ENCODE results near the gene PCMT1. TPM values are rescaled to one million over a fixed set of nuclear protein-coding genes. Genes with fewer than 3 reads are reported as not detected.
A peak's percentile ranks its signal among the peaks of the same experiment; 100 is the strongest.

The PCMT1 gene
- total and polyA plus RNA-seq, 2 of the 13 experiments (the other 11 are each of a cell fraction or from before 2014, with no cell fraction given): 112 to 169 TPM

- TF ChIP-seq SIN3B (IDR thresholded peaks at IDR 0.05; ENCODE audit: low read length): no peak; the same call in 1 of the 2 replicates
- TF ChIP-seq ZNF251 (CRISPR knock-in tag; IDR thresholded peaks at IDR 0.05): no peak
- peak; percentile 87; the same call in 1 of the 2 replicates for TF ChIP-seq PRDM10 (CRISPR knock-in tag; IDR thresholded peaks at IDR 0.05; ENCODE audit: low read depth)
- TF ChIP-seq PHB2 (IDR thresholded peaks at IDR 0.05; ENCODE audit: partially characterized antibody): no peak
- TF ChIP-seq ZBTB7B (CRISPR knock-in tag; IDR thresholded peaks at IDR 0.05): peak; percentile 53; the same call in 1 of the 2 replicates
- no peak for TF ChIP-seq ZSCAN25 (CRISPR knock-in tag; IDR thresholded peaks at IDR 0.05)
- TF ChIP-seq ZFP1 (CRISPR knock-in tag; IDR thresholded peaks at IDR 0.05): no peak
- TF ChIP-seq HNRNPUL1 (IDR thresholded peaks at IDR 0.05; ENCODE audit: low read depth, low read length): no peak
- TF ChIP-seq ZNF431 (CRISPR knock-in tag; IDR thresholded peaks at IDR 0.05; ENCODE audit: borderline replicate concordance, low read depth): no peak
- no peak for TF ChIP-seq ATF1 (CRISPR knock-in tag; IDR thresholded peaks at IDR 0.05)
- TF ChIP-seq ZNF672 (CRISPR knock-in tag; IDR thresholded peaks at IDR 0.05): no peak
- no peak for TF ChIP-seq ZHX1 (CRISPR knock-in tag; IDR thresholded peaks at IDR 0.05; ENCODE audit: low read depth)
- no peak for TF ChIP-seq ZNF205 (CRISPR knock-in tag; IDR thresholded peaks at IDR 0.05)
- no peak for TF ChIP-seq RBAK (CRISPR knock-in tag; IDR thresholded peaks at IDR 0.05)
- TF ChIP-seq ZNF496 (CRISPR knock-in tag; IDR thresholded peaks at IDR 0.05; ENCODE audit: insufficient replicate concordance): no peak
- no peak for TF ChIP-seq CHD2 (IDR thresholded peaks at IDR 0.05; ENCODE audit: low read depth, low read length)
- TF ChIP-seq SMAD9 (CRISPR knock-in tag; IDR thresholded peaks at IDR 0.05): no peak
- no peak for TF ChIP-seq RBM39 (IDR thresholded peaks at IDR 0.05; ENCODE audit: low read depth, low read length, poor library complexity, severe bottlenecking)
- TF ChIP-seq ZNF430 (CRISPR knock-in tag; IDR thresholded peaks at IDR 0.05): no peak
- TF ChIP-seq ZNF556 (CRISPR knock-in tag; IDR thresholded peaks at IDR 0.05; ENCODE audit: borderline replicate concordance): no peak
- TF ChIP-seq ZNF335 (CRISPR knock-in tag; IDR thresholded peaks at IDR 0.05): no peak
- TF ChIP-seq KLF15 (CRISPR knock-in tag; IDR thresholded peaks at IDR 0.05; ENCODE audit: borderline replicate concordance): no peak
- TF ChIP-seq CEBPB (IDR thresholded peaks at IDR 0.05; ENCODE audit: borderline replicate concordance, low read depth, low read length): no peak
- TF ChIP-seq CENPT (CRISPR knock-in tag; IDR thresholded peaks at IDR 0.05; ENCODE audit: low read depth): no peak
- 0 out of 2 replicates have a peak, but pooled peaks have one; percentile 61 for TF ChIP-seq ZC3H4 (CRISPR knock-in tag; IDR thresholded peaks at IDR 0.05; ENCODE audit: borderline replicate concordance)
- no peak for TF ChIP-seq IRF9 (CRISPR knock-in tag; IDR thresholded peaks at IDR 0.05; ENCODE audit: borderline replicate concordance)
Observed at GRCh38 chr6:149750136-149750609, 632 bp downstream of the PCMT1 start (continued).
